Spleen (tissue), 11 donors: Measurements from ENCODE around the gene ENDOD1. TPM values are rescaled to one million over a fixed set of nuclear protein-coding genes. Genes with fewer than 3 reads are reported as not detected.
A peak's percentile ranks its signal among the peaks of the same experiment; 100 is the strongest.
"Not testable (repeated sequence)": the region's sequence is repeated elsewhere in the genome, so short reads cannot be mapped to it uniquely, and the experiment has no call there.

Source experiments
- DNase-seq: peaks from one replicate; pipeline ENCODE4 v3.0.0-alpha.2; 2020
- H3K27ac ChIP-seq, 8 donors: fragments of 200-600 bp; sonication (generic) in 7 of 8; 1 replicate in 4 of 8; 2 replicates in 4 of 8; pipeline versions ENCODE4 v1.5.0 to v1.8.0; 2016 to 2021; ENCODE audit warnings: inconsistent platforms in 4 of 8, mild to moderate bottlenecking in 4 of 8, moderate library complexity in 1 of 8
- H3K27me3 ChIP-seq, 7 donors: fragments of 200-600 bp; sonication (generic) in 6 of 7; replicated peaks in 1 of 7; 1 replicate in 4 of 7; 2 replicates in 3 of 7; pipeline versions ENCODE4 v1.5.0 to v1.8.0; 2016 to 2021; ENCODE audit warnings: inconsistent platforms in 3 of 7, mild to moderate bottlenecking in 1 of 7
- H3K36me3 ChIP-seq, 6 donors: fragments of 200-600 bp; sonication (generic) in 5 of 6; 1 replicate in 4 of 6; 2 replicates in 2 of 6; pipeline versions ENCODE4 v1.5.0 to v1.8.0; 2016 to 2021; ENCODE audit warnings: inconsistent platforms in 2 of 6
- H3K4me1 ChIP-seq, 6 donors: fragments of 200-600 bp; sonication (generic) in 5 of 6; 1 replicate in 3 of 6; 2 replicates in 3 of 6; pipeline versions ENCODE4 v1.5.0 to v1.8.0; 2016 to 2021; ENCODE audit warnings: inconsistent platforms in 3 of 6
- H3K4me3 ChIP-seq, 8 donors: fragments of 200-600 bp; sonication (generic) in 7 of 8; 1 replicate in 4 of 8; 2 replicates in 4 of 8; pipeline versions ENCODE4 v1.5.0 to v1.8.0; 2016 to 2021; ENCODE audit warnings: inconsistent platforms in 4 of 8, mild to moderate bottlenecking in 4 of 8, moderate library complexity in 2 of 8
- H3K9me3 ChIP-seq, 8 donors: fragments of 200-600 bp; sonication (generic) in 7 of 8; 1 replicate in 4 of 8; 2 replicates in 4 of 8; pipeline versions ENCODE4 v1.5.0 to v1.8.0; 2016 to 2021; ENCODE audit warnings: inconsistent platforms in 4 of 8
- POLR2A ChIP-seq, 3 donors: fragments of 450-650 bp; IDR thresholded peaks; one replicate each; pipeline ENCODE4 v1.5.1; 2017; ENCODE audit warnings: antibody characterized with exemption in 3 of 3, mild to moderate bottlenecking in 1 of 3
- POLR2AphosphoS5 ChIP-seq, 3 donors: sonication (generic); formaldehyde crosslinking; IDR thresholded peaks; one replicate each; pipeline ENCODE4 v1.5.1; 2017; ENCODE audit warnings: antibody characterized with exemption in 3 of 3
- WGBS, 5 donors: extraction: QIAGEN DNeasy Blood & Tissue Kit in 3 of 5; methylation state at CpG; one replicate each; pipeline versions ENCODE4 v1.1.5 to v1.1.7; 2013 to 2018; 5-methylcytosine and 5-hydroxymethylcytosine counted together
- intact Hi-C: fragments of 100-400 bp; cut with DNase I; formaldehyde crosslinking; loops from one replicate; pipeline ENCODE4 v1.15.0; 2023; ENCODE audit warnings: low total_unique reads
- polyA plus RNA-seq, 3 donors: library from polyadenylated mRNA; stranded (reverse); fragments of 200-250 nt; gene quantifications; one replicate each; pipeline ENCODE4 v1.2.1, GENCODE V29; 2013
- total RNA-seq, 7 donors: library from RNA; depleted of rRNA in 3 of 7; stranded (reverse); fragments of >200 nt in 3 of 7; fragmentation: NEBNext Ultra II Directional in 4 of 7; extraction: Animal tissue kit (Norgen Biotek cat#: 25700) in 4 of 7; gene quantifications; one replicate each; pipeline versions ENCODE4 v1.1.0 to v1.2.1, GENCODE V29; 2016 to 2021
- TF ChIP-seq, protein P1 (sequence below), 11 experiments: fragments of 200-600 bp in 7 of 11; fragments of 450-650 bp in 4 of 11; sonication (generic) in 4 of 11; IDR thresholded peaks in 8 of 11; conservative IDR thresholded peaks in 3 of 11; 1 replicate in 7 of 11; 2 replicates in 4 of 11; pipeline versions ENCODE4 v1.4.0 to v1.8.0; 2016 to 2021; ENCODE audit warnings: antibody characterized with exemption in 11 of 11, inconsistent platforms in 4 of 11, mild to moderate bottlenecking in 1 of 11
- donor health status: healthy with polysubstance abuse.
- donor health status: DM: no; HTN: no; CAD: no; lungs with moderate emphysema.
- donor health status: DM: no; HTN: no; CAD: no.
- donor health status: Bipolar disorder and iron deficiency.
- donor health status: healthy.
- donor health status: DM: no; HTN: no; CAD: no.
- donor health status: DM: yes; HTN: yes; CAD: no.

ENDOD1 gene
- total and polyA plus RNA-seq, 10 donors, result 6.3 to 80.5 (median 58.4) TPM

DNA sequence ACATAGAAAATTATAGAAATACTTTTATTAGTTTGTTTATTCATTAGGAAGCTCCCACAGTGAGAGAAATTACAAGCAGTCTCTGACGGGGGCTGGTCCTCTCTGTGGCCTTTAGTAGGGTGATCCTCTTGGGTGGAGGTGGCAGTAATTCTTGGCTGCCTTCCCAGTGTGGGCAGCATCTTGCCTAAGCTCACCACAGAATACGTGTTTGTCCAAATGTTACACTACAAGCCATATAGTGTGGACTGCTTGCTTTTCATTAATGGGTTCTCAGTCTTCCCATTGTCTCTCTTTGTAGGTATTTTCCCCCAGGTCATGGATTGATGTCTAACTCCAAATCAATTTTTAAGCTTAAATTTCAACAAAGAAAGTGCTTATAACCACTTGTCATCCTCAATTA is 43.3 kb downstream of the ENDOD1 start:
- H3K9me3 ChIP-seq, result no peaks in the 10 kb centered on the region

DNA sequence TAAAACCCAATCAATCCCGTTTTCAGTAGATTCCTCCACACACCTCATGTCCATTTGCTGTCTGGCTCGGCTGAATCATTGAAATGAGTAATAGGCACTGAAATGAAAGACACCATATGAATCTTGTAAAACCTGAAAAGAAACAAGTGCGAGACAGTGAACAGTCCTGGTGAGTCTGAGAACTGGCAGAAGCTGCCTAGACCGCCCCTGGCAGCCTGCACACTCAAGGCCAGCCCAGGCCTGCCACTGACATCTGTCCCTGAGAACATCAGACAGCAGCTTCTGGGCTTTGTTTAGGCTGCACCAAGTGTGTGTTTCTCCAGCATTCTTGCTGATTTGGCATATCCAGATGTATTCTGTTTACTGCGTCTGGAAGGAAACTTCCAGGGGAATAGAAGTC is 44.8 kb downstream of the ENDOD1 start:
- Histone ChIP-seq H3K36me3 (peaks cover 0 to 39% (median 4%) of the 10 kb centered on the region in 6 donors), H3K4me1 (peaks cover 0 to 12% (median 6%) of the 10 kb centered on the region in 6 donors), H3K27ac (peak overlapping the region in 7 of 8 donors; percentile 18 to 67 (median 46)), H3K4me3 (no peak overlapping the region), H3K27me3 (no peaks in the 10 kb centered on the region), H3K9me3 (no peaks in the 10 kb centered on the region)
- intact Hi-C loops, result no loop called here
- TF ChIP-seq POLR2AphosphoS5 (IDR thresholded peaks at IDR 0.05), result peak in 2 of 3 donors; percentile 33 to 76
- TF ChIP-seq POLR2A (IDR thresholded peaks at IDR 0.05), result no peak
- 55 to 84% (median 74%) methylated on average over 5 of the region's 5 CpGs for WGBS, 5 donors
- DNase-seq, result no peak

More for the DNA sequence above, 43.3 kb downstream of the ENDOD1 start:
- no peak for DNase-seq
- TF ChIP-seq, protein P1, sequence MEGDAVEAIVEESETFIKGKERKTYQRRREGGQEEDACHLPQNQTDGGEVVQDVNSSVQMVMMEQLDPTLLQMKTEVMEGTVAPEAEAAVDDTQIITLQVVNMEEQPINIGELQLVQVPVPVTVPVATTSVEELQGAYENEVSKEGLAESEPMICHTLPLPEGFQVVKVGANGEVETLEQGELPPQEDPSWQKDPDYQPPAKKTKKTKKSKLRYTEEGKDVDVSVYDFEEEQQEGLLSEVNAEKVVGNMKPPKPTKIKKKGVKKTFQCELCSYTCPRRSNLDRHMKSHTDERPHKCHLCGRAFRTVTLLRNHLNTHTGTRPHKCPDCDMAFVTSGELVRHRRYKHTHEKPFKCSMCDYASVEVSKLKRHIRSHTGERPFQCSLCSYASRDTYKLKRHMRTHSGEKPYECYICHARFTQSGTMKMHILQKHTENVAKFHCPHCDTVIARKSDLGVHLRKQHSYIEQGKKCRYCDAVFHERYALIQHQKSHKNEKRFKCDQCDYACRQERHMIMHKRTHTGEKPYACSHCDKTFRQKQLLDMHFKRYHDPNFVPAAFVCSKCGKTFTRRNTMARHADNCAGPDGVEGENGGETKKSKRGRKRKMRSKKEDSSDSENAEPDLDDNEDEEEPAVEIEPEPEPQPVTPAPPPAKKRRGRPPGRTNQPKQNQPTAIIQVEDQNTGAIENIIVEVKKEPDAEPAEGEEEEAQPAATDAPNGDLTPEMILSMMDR (IDR thresholded peaks at IDR 0.05 in 8 of 11, conservative IDR thresholded peaks at IDR 0.05 in 3 of 11), result no peak
- 27 to 55% (median 39%) methylated on average over 2 of the region's 2 CpGs for WGBS, 5 donors
- peaks cover 0 to 10% (median 4%) of the 10 kb centered on the region in 6 donors for H3K4me1 ChIP-seq
- H3K36me3 ChIP-seq, result peaks cover 0 to 54% (median 18%) of the 10 kb centered on the region in 6 donors
- H3K27ac ChIP-seq, result no peak overlapping the region
- no peaks in the 10 kb centered on the region for H3K27me3 ChIP-seq
- H3K4me3 ChIP-seq, result no peak overlapping the region
- intact Hi-C loops, result no loop called here

DNA sequence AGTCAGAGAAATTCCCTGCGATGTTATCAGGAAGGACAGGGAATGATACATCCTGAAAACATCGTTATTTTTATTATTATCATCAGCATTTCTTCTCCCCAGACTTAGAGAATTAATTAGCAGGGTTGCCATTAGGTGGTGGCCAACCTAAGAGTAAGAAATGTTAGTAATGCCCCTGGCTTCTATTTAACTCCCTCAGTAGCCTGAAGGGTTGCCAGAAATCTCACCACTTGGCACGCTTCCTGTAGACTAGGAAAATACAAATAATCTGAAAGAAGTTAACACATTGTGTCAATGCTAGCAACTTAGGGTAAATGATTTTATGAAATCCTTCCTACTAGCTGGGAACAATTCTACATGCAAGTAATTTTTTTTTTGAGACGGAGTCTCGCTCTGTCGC is 45.5 kb downstream of the ENDOD1 start:
- Histone ChIP-seq H3K27me3 (no peaks in the 10 kb centered on the region), H3K27ac (peak overlapping the region in 7 of 8 donors; percentile 18 to 67 (median 46)), H3K4me1 (peaks cover 0 to 12% (median 6%) of the 10 kb centered on the region in 6 donors), H3K9me3 (no peaks in the 10 kb centered on the region), H3K36me3 (peaks cover 0 to 32% (median 2%) of the 10 kb centered on the region in 6 donors), H3K4me3 (no peak overlapping the region)
- DNase-seq, result no peak
- no peak for TF ChIP-seq POLR2A (IDR thresholded peaks at IDR 0.05)
- no peak for TF ChIP-seq POLR2AphosphoS5 (IDR thresholded peaks at IDR 0.05)
- TF ChIP-seq, protein P1 (IDR thresholded peaks at IDR 0.05 in 8 of 11, conservative IDR thresholded peaks at IDR 0.05 in 3 of 11), result no peak
- 77 to 87% (median 79%) methylated on average over 3 to 6 of the region's 6 CpGs for WGBS, 5 donors
- intact Hi-C loops, result no loop called here

DNA sequence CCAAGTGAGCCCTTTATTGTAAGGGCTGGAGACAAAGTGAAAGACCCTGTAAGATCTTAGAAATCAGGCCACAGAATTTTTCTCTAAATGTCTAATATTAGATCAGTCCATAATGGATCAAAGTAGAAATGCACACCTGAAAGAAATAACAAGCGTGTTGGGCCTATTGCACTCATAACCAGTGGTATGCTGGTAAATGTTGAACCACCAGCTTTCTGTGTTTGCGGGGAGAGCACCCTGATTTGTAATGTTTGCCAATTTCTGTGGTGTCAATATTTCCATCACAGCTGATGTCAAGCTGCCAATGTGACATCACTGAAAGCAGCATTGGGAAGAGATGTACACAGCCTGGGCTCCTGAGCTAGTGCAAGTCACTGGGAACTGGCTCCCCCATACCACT is 46.2 kb downstream of the ENDOD1 start:
- Histone ChIP-seq H3K4me1 (peaks cover 0 to 12% (median 6%) of the 10 kb centered on the region in 6 donors), H3K4me3 (no peak overlapping the region), H3K9me3 (no peaks in the 10 kb centered on the region), H3K27me3 (no peaks in the 10 kb centered on the region), H3K36me3 (peaks cover 0 to 26% (median 2%) of the 10 kb centered on the region in 6 donors), H3K27ac (peak overlapping the region in 6 of 8 donors; percentile 10 to 67 (median 48))
- no peak for DNase-seq
- intact Hi-C loops, result no loop called here
- TF ChIP-seq, protein P1 (IDR thresholded peaks at IDR 0.05 in 8 of 11, conservative IDR thresholded peaks at IDR 0.05 in 3 of 11), result no peak
- TF ChIP-seq POLR2A (IDR thresholded peaks at IDR 0.05) (no peak), POLR2AphosphoS5 (IDR thresholded peaks at IDR 0.05) (no peak)
- WGBS, 5 donors, result 90 to 100% (median 97%) methylated on average over 2 of the region's 2 CpGs

DNA sequence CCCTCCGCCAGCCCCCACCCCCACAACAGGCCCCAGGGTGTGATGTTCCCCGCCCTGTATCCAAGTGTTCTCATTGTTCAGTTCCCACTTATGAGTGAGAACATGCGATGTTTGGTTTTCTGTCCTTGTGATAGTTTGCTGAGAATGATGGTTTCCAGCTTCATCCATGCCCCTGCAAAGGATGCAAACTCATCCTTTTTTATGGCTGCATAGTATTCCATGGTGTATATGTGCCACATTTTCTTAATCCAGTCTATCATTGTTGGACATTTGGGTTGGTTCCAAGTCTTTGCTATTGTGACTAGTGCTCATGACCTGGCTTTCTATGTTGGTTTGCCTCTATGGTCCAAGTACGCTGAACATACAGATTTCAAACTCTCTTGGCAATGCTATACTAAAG is 47.1 kb downstream of the ENDOD1 start:
- DNase-seq, H3K4me3 ChIP-seq, H3K27ac ChIP-seq, H3K27me3 ChIP-seq, intact Hi-C loops, H3K9me3 ChIP-seq: not testable (repeated sequence)
- WGBS, 5 donors, result 94 to 99% (median 94%) methylated on average over 4 of the region's 4 CpGs
- Histone ChIP-seq H3K4me1 (peaks cover 0 to 12% (median 6%) of the 10 kb centered on the region in 6 donors), H3K36me3 (peaks cover 0 to 18% (median under 1%) of the 10 kb centered on the region in 6 donors)
